OCI-LY3 (cell line): ENCODE results near the gene ZNF683.

Source experiments
- CTCF ChIP-seq: fragments of 200-600, 300-600 bp; sonication (generic); IDR thresholded peaks from 2 replicates; pipeline ENCODE4 v1.5.1; 2014; ENCODE audit warnings: antibody characterized with exemption, low read length, low read depth
- EZH2phosphoT487 ChIP-seq: fragments of 200-600 bp; shearing (Covaris generic); IDR thresholded peaks from 2 replicates; pipeline ENCODE4 v1.6.1; 2018; ENCODE audit warnings: antibody characterized with exemption, mixed run types, low read depth

- TF ChIP-seq CTCF (no peak), EZH2phosphoT487 (no peak)
Measured at GRCh38 chr1:26345718-26346117, 26.8 kb downstream of the ZNF683 start.
